Measurements from ENCODE around the gene ZC3H13.

ZC3H13 gene

DNA sequence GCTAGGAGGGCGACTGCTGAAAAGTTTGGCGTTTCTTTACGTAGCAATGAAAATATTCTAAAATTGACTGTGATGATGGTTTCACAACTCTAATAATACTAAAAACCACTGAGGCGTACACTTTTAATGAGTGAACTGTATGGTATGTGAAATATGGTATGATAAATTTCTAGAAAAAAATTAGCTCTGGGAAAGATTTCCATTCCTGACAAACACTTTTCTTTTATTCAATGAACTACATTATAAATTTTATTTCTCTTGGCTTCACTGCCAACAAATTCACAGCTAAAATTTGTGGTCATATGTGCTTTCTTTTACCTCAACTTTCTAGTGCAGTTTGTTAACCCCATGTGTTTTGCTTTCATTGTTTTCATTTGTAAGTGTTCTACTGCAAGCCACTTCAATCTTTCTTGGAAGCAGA, 11.1 kb downstream of the ZC3H13 start:
- Histone ChIP-seq H4K20me1 (ENCODE audit: control insufficient read depth, insufficient read depth, low read depth, low read length) (peaks cover 3% of the 10 kb centered on the region; the same call in 1 of the 2 replicates), H3K79me2 (ENCODE audit: control insufficient read depth, low read length) (peaks cover 28% of the 10 kb centered on the region), H3K27ac (ENCODE audit: low read depth, low read length) (no peak overlapping the region), H3K36me3 (ENCODE audit: control insufficient read depth, low read length) (peaks cover 40% of the 10 kb centered on the region), H3F3A (ENCODE audit: control insufficient read depth, insufficient read depth) (no peaks in the 10 kb centered on the region), H3K9me3 (ENCODE audit: control insufficient read depth, insufficient read depth, low read length) (no peaks in the 10 kb centered on the region), H3K4me1 (ENCODE audit: control insufficient read depth, low read length) (0 out of 2 replicates have a peak, but pooled peaks cover 6% of the 10 kb centered on the region), H3K9me2 (replicated peaks; ENCODE audit: control insufficient read depth, low read length) (no peaks in the 10 kb centered on the region), H3K4me3 (ENCODE audit: low read length) (no peak overlapping the region), H3K4me2 (ENCODE audit: low read length) (no peak overlapping the region), H3K27me3 (ENCODE audit: control insufficient read depth, low read length) (no peaks in the 10 kb centered on the region)
- TF ChIP-seq, protein P1, sequence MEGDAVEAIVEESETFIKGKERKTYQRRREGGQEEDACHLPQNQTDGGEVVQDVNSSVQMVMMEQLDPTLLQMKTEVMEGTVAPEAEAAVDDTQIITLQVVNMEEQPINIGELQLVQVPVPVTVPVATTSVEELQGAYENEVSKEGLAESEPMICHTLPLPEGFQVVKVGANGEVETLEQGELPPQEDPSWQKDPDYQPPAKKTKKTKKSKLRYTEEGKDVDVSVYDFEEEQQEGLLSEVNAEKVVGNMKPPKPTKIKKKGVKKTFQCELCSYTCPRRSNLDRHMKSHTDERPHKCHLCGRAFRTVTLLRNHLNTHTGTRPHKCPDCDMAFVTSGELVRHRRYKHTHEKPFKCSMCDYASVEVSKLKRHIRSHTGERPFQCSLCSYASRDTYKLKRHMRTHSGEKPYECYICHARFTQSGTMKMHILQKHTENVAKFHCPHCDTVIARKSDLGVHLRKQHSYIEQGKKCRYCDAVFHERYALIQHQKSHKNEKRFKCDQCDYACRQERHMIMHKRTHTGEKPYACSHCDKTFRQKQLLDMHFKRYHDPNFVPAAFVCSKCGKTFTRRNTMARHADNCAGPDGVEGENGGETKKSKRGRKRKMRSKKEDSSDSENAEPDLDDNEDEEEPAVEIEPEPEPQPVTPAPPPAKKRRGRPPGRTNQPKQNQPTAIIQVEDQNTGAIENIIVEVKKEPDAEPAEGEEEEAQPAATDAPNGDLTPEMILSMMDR (IDR thresholded peaks at IDR 0.05; ENCODE audit: low read depth, low read length, poor library complexity, severe bottlenecking) = no peak
- no peak for TF ChIP-seq EZH2phosphoT487 (IDR thresholded peaks at IDR 0.05; ENCODE audit: borderline replicate concordance, low read length)

DNA sequence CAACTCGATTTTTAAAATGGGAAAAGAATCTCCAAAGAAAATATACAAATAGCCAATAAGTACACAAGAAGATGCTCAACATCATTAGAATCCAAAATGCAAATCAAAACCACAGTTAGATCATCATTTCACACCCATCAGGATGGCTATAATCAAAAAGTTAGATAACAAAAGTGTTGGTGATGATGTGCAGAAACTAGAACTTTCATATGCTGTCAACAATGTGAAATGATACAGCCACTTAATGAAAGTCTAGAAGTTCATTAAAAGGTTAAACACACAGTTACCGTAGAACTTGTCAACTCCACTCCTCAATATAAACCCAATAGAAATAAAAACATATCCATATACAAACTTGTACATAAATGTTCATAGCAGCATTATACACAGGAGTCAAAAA, 11.8 kb downstream of the ZC3H13 start:
- H3K4me2 ChIP-seq (ENCODE audit: low read length) = no peak overlapping the region
- no peaks in the 10 kb centered on the region for H3F3A ChIP-seq (ENCODE audit: control insufficient read depth, insufficient read depth)
- H3K79me2 ChIP-seq (ENCODE audit: control insufficient read depth, low read length) = peaks cover 24% of the 10 kb centered on the region
- H3K27me3 ChIP-seq (ENCODE audit: control insufficient read depth, low read length) = no peaks in the 10 kb centered on the region
- no peaks in the 10 kb centered on the region for H3K9me2 ChIP-seq (replicated peaks; ENCODE audit: control insufficient read depth, low read length)
- H3K4me3 ChIP-seq (ENCODE audit: low read length) = no peak overlapping the region
- H4K20me1 ChIP-seq (ENCODE audit: control insufficient read depth, insufficient read depth, low read depth, low read length) = peaks cover 3% of the 10 kb centered on the region; the same call in 1 of the 2 replicates
- H3K9me3 ChIP-seq (ENCODE audit: control insufficient read depth, insufficient read depth, low read length) = no peaks in the 10 kb centered on the region
- 0 out of 2 replicates have a peak, but pooled peaks cover 6% of the 10 kb centered on the region for H3K4me1 ChIP-seq (ENCODE audit: control insufficient read depth, low read length)
- TF ChIP-seq EZH2phosphoT487 (IDR thresholded peaks at IDR 0.05; ENCODE audit: borderline replicate concordance, low read length) = no peak
- TF ChIP-seq, protein P1 (IDR thresholded peaks at IDR 0.05; ENCODE audit: low read depth, low read length, poor library complexity, severe bottlenecking) = no peak
- H3K36me3 ChIP-seq (ENCODE audit: control insufficient read depth, low read length) = peaks cover 45% of the 10 kb centered on the region
- no peak overlapping the region for H3K27ac ChIP-seq (ENCODE audit: low read depth, low read length)

DNA sequence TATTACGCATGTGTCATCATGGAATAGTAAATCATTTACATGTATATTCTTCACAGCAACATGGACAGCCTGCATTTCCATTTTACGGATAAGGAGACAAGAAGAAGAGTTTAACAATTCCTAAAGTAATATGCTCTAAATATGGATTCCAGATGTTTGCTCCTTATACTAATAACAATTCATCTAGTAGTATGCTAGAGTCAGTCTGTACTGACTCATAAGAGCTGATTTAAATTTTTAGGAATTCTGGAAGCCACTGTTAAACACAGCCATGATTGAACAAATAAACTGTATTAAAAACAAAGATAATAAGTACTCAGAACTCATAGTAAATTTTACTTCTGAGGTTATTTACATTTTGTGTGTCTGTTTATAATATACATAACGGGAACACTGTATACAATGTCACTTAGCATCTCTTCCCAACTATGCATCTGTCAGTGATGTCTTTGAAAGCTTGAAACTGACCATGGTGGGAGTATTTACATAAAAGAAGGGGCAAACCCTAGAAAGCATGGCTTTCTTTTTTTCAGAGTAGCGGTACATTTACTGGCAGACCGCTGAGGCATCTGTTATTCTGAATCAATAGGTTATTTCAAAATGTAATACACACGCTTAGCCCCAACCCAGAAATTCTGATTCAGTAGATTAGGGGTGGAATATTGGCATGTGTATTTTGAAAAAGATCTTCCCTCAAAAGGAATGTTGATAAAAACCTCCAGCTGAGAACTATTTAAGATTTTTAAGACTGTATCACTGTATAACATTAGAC, 12.9 kb downstream of the ZC3H13 start:
- peaks cover 3% of the 10 kb centered on the region; the same call in 1 of the 2 replicates for H4K20me1 ChIP-seq (ENCODE audit: control insufficient read depth, insufficient read depth, low read depth, low read length)
- H3K4me2 ChIP-seq (ENCODE audit: low read length) = no peak overlapping the region
- no peaks in the 10 kb centered on the region for H3K9me2 ChIP-seq (replicated peaks; ENCODE audit: control insufficient read depth, low read length)
- TF ChIP-seq, protein P1 (IDR thresholded peaks at IDR 0.05; ENCODE audit: low read depth, low read length, poor library complexity, severe bottlenecking) = no peak
- TF ChIP-seq EZH2phosphoT487 (IDR thresholded peaks at IDR 0.05; ENCODE audit: borderline replicate concordance, low read length) = no peak
- H3K27me3 ChIP-seq (ENCODE audit: control insufficient read depth, low read length) = no peaks in the 10 kb centered on the region
- no peak overlapping the region for H3K27ac ChIP-seq (ENCODE audit: low read depth, low read length)
- H3F3A ChIP-seq (ENCODE audit: control insufficient read depth, insufficient read depth) = no peaks in the 10 kb centered on the region
- H3K36me3 ChIP-seq (ENCODE audit: control insufficient read depth, low read length) = peaks cover 50% of the 10 kb centered on the region
- H3K79me2 ChIP-seq (ENCODE audit: control insufficient read depth, low read length) = peaks cover 12% of the 10 kb centered on the region
- H3K4me1 ChIP-seq (ENCODE audit: control insufficient read depth, low read length) = 0 out of 2 replicates have a peak, but pooled peaks cover 2% of the 10 kb centered on the region
- H3K4me3 ChIP-seq (ENCODE audit: low read length) = no peak overlapping the region
- no peaks in the 10 kb centered on the region for H3K9me3 ChIP-seq (ENCODE audit: control insufficient read depth, insufficient read depth, low read length)

All from DOHH2 (cell line).